Endothelial cell of umbilical vein (primary cell): ENCODE results near the gene FAM13B.

Source experiments
- POLR2A ChIP-seq: IDR thresholded peaks from 2 replicates; pipeline ENCODE4 v1.6.1; 2012; ENCODE audit warnings: low read depth, mild to moderate bottlenecking, control low read depth, low read length
- POLR2AphosphoS5 ChIP-seq: IDR thresholded peaks from 2 replicates; pipeline ENCODE4 v1.6.1; 2012; ENCODE audit warnings: low read depth, mild to moderate bottlenecking, control low read depth, low read length, moderate library complexity; ENCODE audit not compliant: insufficient read depth
- TF ChIP-seq, protein P1 (sequence below), 2 donors: IDR thresholded peaks; 1 replicate in 1 of 2; 2 replicates in 1 of 2; pipeline ENCODE4 v1.5.1; 2011; ENCODE audit warnings: low read length in 2 of 2, mild to moderate bottlenecking in 2 of 2, moderate library complexity in 2 of 2, control low read depth in 1 of 2, inconsistent platforms in 1 of 2, low read depth in 1 of 2; ENCODE audit not compliant: insufficient read depth in 1 of 2; ENCODE audit errors: extremely low read depth in 1 of 2

DNA sequence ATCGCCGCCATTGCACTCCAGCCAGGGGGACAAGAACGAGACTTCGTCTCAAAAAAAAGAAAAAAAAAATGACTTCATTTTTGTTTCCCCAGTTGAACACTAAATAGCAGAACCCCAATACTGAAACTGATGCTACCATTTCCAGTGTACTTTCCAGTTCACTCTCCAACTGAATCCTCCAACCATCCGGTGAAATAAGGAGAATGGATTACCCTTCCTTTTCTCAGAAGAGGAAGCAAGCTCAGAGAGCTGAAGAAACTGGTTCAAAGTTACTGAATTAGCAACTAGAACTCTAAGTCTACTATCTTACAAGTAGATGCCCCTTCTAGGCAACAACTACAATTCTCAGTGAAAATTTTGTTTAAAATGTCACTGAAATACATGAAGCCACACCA is 3.9 kb downstream of the FAM13B start:
- TF ChIP-seq POLR2A: no peak
- TF ChIP-seq, protein P1, sequence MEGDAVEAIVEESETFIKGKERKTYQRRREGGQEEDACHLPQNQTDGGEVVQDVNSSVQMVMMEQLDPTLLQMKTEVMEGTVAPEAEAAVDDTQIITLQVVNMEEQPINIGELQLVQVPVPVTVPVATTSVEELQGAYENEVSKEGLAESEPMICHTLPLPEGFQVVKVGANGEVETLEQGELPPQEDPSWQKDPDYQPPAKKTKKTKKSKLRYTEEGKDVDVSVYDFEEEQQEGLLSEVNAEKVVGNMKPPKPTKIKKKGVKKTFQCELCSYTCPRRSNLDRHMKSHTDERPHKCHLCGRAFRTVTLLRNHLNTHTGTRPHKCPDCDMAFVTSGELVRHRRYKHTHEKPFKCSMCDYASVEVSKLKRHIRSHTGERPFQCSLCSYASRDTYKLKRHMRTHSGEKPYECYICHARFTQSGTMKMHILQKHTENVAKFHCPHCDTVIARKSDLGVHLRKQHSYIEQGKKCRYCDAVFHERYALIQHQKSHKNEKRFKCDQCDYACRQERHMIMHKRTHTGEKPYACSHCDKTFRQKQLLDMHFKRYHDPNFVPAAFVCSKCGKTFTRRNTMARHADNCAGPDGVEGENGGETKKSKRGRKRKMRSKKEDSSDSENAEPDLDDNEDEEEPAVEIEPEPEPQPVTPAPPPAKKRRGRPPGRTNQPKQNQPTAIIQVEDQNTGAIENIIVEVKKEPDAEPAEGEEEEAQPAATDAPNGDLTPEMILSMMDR (IDR thresholded peaks at IDR 0.05; ENCODE audit: extremely low read depth in 1 of 2, insufficient read depth in 1 of 2, low read depth in 1 of 2, low read length in 2 of 2): no peak
- no peak for TF ChIP-seq POLR2AphosphoS5
